HG02798 (cell line): Measurements from ENCODE around the gene CIC.

ENCODE experiments used
- ATAC-seq: cut with Tn5 transposase; IDR thresholded peaks from one replicate; pipeline ENCODE4 v1.9.1; 2021; ENCODE audit warnings: mild to moderate bottlenecking; ENCODE audit not compliant: unreplicated experiment, poor library complexity

CIC gene

GRCh38 chr19:42274065-42274682, 5.1 kb downstream of the CIC start:
- no peak for ATAC-seq

- no peak for ATAC-seq
Observed at GRCh38 chr19:42275103-42275502, 6.1 kb downstream of the CIC start.

GRCh38 chr19:42275517-42275916, 6.5 kb downstream of the CIC start:
- no peak for ATAC-seq

- no peak for ATAC-seq
Observed at GRCh38 chr19:42276284-42276683, 7.2 kb downstream of the CIC start.

- no peak for ATAC-seq
Observed at GRCh38 chr19:42276821-42277220, 7.8 kb downstream of the CIC start.

- no peak for ATAC-seq
Observed at GRCh38 chr19:42277821-42278451, 8.9 kb downstream of the CIC start.

DNA sequence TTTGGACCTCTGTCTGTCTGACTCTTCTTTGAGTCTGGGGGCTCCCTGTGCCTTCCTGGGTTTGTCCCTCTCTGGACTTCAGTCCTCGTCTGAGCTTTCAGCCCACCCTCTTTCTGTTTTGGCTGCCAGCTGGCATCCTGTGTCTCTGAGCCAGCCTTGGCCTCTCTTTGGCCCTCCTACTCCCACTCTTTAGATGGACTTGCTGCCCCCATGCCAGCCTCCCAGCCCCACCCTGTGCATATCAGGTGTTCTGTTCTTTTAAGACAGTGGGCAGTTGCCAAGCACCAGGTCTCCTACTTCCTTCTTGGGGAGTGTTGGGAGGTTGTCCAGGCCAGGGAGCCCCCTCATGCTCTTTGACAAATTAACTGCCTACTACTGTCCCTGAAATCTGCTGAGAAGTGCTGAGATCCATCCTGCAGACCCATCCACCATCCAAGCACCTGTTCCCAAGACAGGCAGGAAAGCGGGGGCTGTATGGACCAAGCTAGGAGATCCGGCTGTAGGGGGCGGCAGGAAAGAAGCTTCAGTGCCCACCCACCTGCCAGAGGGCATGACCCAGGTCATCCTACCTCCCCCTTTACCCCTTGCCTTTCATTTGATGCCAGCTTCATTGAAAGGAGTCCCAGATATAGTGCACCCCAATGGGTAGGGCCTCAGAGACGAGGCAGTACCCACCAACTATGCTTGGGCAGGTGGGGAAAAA, 9.6 kb downstream of the CIC start:
- no peak for ATAC-seq

DNA sequence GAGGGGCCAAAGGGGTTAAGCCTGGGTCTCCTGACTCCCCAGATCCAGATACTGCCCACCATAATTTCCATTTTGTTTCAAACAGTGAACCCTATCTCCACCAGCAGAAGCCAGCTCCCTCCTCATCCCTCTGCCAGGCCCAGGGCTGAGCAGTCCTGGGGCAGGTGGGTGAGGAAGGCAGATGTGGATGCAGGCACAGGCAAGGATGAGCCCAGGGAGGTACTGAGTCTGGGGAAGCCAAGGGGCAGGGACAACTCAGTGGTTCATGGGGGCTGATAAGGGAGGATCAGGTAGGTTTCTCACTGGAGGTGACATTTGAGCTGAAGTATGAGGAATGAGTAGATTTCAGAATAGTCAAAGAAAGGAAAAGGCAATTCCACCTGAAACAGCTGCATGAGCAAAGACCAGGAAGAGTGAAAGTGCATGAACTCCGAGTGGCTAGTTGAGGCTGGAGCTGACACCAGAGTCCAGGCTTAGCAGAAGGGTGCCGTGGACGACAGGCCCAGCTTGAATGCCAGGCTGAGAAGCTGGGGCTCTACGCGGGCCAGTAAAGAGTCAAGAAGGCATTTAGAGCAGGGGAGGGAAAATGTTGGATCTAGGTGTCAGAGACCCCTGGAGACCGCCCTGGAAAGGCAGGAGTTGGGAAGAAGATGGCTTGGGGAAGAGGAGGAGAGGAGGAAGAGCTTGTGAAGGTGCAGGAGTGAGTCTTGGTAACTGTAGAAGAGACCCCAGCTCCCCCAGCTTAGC, 10.3 kb downstream of the CIC start:
- no peak for ATAC-seq

DNA sequence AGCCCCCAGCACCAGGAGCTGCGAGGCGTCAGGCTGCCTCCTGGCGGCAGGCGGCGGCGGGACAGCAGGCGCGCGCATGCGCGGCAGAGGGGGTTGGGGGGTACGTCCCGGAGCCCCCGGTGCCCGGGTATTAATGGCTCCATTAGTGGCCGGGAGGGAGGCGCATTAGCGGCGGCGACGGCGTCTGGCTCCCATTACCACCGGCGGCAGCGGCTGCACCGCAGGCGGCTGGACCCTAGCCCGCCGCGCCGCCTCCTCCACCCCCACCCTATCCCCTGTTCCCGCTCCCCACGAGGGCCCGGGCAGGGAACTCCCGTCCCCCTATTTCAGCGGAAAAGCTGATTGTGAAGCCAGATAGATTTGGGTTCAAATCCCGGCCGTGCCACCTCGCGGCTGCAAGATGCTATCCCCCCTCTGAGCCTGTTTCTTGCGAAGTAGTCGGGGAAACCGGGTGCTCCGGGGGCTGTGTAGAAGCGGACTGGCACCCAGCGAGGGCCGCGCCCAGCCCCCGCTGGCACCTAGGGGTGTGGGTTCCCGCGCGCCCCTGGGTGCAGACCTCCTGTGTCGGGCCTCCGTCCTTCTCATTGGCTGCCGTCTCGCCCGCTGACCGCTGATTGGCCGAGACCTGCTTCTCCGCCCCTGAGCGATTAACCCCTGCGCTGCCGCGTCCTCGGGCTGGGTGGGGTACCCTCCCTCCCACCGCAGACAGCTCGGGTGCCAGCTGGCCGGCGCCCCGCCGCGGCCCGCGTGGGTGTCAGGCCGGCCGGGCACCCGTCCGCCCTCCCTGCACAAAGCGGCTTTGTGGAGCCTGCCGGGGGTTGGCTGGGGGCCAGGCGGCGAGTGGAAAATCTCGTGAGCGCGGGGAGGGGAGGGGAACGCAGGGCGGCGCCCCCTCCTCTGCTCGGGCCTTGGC, 11.1 kb downstream of the CIC start:
- ATAC-seq: peak; percentile 28

GRCh38 chr19:42280815-42281145, 11.7 kb downstream of the CIC start:
- no peak for ATAC-seq

DNA sequence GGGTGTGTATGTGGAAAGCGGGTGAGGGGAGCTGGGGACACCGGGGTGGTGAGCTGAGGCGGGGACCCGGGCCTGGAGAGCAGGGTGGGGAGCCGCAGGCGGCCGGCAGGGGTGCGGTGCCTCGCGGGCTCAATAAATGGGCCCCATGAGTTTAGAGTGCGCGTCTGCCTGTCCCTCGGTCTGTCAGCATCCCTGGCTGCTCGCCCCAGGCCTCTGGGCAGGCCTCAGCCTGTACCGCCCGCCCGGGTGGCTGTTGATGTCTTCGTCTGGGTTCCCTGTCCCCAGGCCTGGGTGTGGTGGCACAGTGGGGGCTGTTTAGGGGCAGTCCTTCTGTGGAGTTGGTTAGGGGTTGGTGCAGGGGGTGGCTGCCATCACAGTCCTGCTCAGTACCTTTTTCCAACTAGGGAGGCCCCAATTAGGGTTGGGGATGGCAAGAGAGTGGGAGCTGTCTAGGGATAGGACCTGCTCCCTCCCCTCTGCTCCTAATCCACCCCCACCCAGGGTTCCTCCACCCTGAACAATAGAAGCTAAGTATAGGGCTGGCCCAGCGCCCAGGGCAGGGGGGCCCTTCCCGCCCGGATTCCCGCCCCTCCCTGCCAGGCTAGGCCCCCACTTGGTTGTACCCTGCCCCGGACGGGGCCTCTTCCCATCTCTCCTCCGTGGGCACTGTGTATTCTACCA, 12.2 kb downstream of the CIC start:
- no peak for ATAC-seq

GRCh38 chr19:42281827-42282762, 13.0 kb downstream of the CIC start:
- no peak for ATAC-seq

GRCh38 chr19:42282819-42283187, 13.8 kb downstream of the CIC start:
- ATAC-seq: no peak

GRCh38 chr19:42283188-42284065, 14.4 kb downstream of the CIC start:
- peak; percentile 66 for ATAC-seq

- ATAC-seq: peak; percentile 49
Observed at GRCh38 chr19:42284066-42284501, 15.0 kb downstream of the CIC start.

- peak; percentile 0 for ATAC-seq
Observed at GRCh38 chr19:42284591-42285341, 15.7 kb downstream of the CIC start.

DNA sequence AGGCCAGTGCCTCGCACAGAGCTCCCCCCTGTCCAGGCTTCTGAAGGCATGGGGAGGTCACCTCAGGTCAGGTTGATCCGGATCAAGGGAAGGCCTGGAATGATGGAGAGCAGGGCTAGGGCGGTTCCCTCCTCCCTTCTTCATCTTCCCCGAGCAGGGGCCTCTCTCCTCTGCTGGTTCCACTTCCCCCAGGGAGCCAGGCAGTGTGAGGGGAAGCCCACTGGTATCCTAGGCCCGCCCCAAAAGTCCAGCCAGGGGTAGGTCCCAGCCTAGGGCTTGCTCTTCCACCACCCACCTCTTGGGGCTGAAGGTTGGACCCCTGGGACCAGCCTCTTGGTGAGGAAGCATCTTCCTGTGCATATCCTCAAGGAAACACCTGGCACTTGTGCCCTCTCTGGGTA, 16.5 kb downstream of the CIC start:
- no peak for ATAC-seq
